AG09309 (cell line): ENCODE measurements around the gene ARPC3.

ENCODE experiments used
- DNase-seq: peaks from one replicate; pipeline ENCODE4 v3.0.0-alpha.2; 2010; ENCODE audit warnings: low read depth
- H3K4me3 ChIP-seq: 2 replicates; pipeline ENCODE4 v1.5.1; 2011; ENCODE audit warnings: mild to moderate bottlenecking, low read depth, low read length, moderate library complexity; ENCODE audit not compliant: control insufficient read depth
- CTCF ChIP-seq: IDR thresholded peaks from 2 replicates; pipeline ENCODE4 v1.5.1; 2011; ENCODE audit warnings: mild to moderate bottlenecking, low read depth, low read length, inconsistent platforms; ENCODE audit not compliant: insufficient read depth, control insufficient read depth; ENCODE audit errors: missing control alignments

Gene ARPC3

GRCh38 chr12:110403976-110404682 lies 46.0 kb downstream of the ARPC3 start:
- peak overlapping the region; percentile 73 for H3K4me3 ChIP-seq
- DNase-seq = no peak
- TF ChIP-seq CTCF = no peak

- TF ChIP-seq CTCF = no peak
- H3K4me3 ChIP-seq = peak within 1 kb of the TSS; percentile 73
- peak; percentile 68 for DNase-seq
Measured at GRCh38 chr12:110403146-110403975, 46.8 kb downstream of the ARPC3 start, which contains the start of gene ANAPC7. Gene ANAPC7, minus strand, starts transcription at chr12:110403708. Its CDS starts 81 bp downstream, at chr12:110403627.
